SJCRH30 (cell line): ENCODE data around the gene PLA2G6. TPM values are rescaled to one million over a fixed set of nuclear protein-coding genes. Genes with fewer than 3 reads are reported as not detected.
A peak's percentile ranks its signal among the peaks of the same experiment; 100 is the strongest.
"Not testable (repeated sequence)": the region's sequence is repeated elsewhere in the genome, so short reads cannot be mapped to it uniquely, and the experiment has no call there.

Source experiments
- DNase-seq, 2 experiments: peaks; one replicate each; pipeline ENCODE4 v3.0.0-alpha.2; 2015 to 2020
- H3K27ac ChIP-seq: fragments of 250-450 bp; sonication (Bioruptor Pico); 2 replicates; pipeline ENCODE4 v1.5.1; 2020; ENCODE audit warnings: mild to moderate bottlenecking, moderate library complexity
- H3K27me3 ChIP-seq: fragments of 250-450 bp; sonication (Bioruptor Pico); 2 replicates; pipeline ENCODE4 v1.5.1; 2020; ENCODE audit warnings: mild to moderate bottlenecking, moderate library complexity
- H3K36me3 ChIP-seq: fragments of 250-450 bp; sonication (Bioruptor Pico); 2 replicates; pipeline ENCODE4 v1.5.1; 2020; ENCODE audit warnings: mild to moderate bottlenecking, moderate library complexity
- H3K4me1 ChIP-seq: fragments of 250-450 bp; sonication (Bioruptor Pico); 2 replicates; pipeline ENCODE4 v1.5.1; 2020; ENCODE audit warnings: mild to moderate bottlenecking, moderate library complexity
- H3K4me3 ChIP-seq: fragments of 250-450 bp; sonication (Bioruptor Pico); 2 replicates; pipeline ENCODE4 v1.5.1; 2020; ENCODE audit warnings: mild to moderate bottlenecking, moderate library complexity
- H3K9me3 ChIP-seq: fragments of 250-450 bp; sonication (Bioruptor Pico); replicated peaks from 2 replicates; pipeline ENCODE4 v1.5.1; 2020; ENCODE audit warnings: mild to moderate bottlenecking, moderate library complexity
- total RNA-seq: library from RNA; depleted of rRNA; stranded (reverse); fragments of >200 nt; shearing (Covaris generic); gene quantifications from 2 replicates; pipeline ENCODE4 v1.2.3, GENCODE V29; 2014

The PLA2G6 gene
- total RNA-seq, 1 experiment from 2014 or later = 5.4 TPM

DNA sequence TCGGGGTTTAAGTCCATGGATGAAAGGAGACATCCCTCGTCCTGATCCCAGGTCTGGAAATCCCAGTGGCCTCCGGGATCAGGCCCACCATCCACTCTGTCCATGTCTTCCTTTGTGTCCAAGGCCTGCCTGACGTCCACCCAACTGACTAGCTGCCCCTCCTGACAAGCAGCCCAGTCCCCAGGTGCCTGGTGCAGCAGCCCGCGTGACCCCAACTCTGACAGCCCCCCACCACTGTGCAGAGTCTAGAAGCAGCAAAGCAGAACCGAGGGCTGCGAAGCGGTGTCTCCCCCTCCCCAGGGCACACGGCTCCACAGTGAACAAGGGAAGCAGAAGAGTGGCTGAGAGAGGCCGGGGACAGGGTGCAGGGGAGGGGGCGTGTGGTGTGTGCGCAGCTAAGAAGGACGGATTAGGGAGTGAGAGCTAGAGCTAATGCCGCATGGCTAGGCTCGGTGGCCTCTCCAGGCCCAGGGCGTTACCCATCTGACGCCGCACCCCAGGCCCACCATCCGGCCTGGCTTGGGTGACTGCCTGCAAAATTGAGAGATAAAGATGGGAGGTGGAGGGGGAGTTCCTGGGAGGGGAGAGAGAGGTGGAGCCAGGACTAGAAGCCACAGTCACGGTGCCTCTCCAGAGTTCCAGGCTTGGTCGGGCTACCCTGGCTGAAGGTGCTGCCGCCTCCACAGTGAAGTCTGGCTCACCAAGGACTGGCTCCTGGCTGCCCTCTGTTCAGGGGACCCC is 54.5 kb downstream of the PLA2G6 start:
- DNase-seq = no peak
- no peaks in the 10 kb centered on the region for H3K9me3 ChIP-seq
- H3K36me3 ChIP-seq = no peaks in the 10 kb centered on the region
- no peaks in the 10 kb centered on the region for H3K4me1 ChIP-seq
- H3K4me3 ChIP-seq = no peak overlapping the region
- H3K27ac ChIP-seq = no peak overlapping the region
- H3K27me3 ChIP-seq = no peaks in the 10 kb centered on the region

DNA sequence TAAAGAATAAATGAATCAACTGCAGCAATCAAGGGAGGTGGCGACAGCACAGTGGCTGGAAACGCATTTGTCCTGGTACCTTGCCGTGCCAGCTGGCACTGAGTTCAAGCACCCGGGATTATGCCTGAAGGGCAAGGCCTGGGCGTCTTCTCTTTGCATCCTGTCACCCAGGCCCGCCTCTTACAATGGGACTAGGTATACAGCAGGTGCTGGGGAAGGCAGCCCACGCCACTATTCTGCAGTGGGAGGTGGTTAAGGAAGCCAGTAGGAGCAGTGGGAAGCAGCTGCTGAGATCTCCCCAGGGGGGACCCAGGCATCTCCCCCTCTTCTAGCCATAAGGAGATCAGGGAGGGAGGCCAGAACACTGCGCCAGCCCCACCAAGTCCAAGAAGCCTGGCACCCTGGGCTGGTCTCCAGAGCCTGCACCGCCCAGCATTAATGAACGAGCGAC is 55.9 kb downstream of the PLA2G6 start:
- Histone ChIP-seq H3K4me3 (no peak overlapping the region), H3K27ac (no peak overlapping the region), H3K27me3 (no peaks in the 10 kb centered on the region), H3K4me1 (no peaks in the 10 kb centered on the region), H3K9me3 (no peaks in the 10 kb centered on the region), H3K36me3 (no peaks in the 10 kb centered on the region)
- no peak for DNase-seq

DNA sequence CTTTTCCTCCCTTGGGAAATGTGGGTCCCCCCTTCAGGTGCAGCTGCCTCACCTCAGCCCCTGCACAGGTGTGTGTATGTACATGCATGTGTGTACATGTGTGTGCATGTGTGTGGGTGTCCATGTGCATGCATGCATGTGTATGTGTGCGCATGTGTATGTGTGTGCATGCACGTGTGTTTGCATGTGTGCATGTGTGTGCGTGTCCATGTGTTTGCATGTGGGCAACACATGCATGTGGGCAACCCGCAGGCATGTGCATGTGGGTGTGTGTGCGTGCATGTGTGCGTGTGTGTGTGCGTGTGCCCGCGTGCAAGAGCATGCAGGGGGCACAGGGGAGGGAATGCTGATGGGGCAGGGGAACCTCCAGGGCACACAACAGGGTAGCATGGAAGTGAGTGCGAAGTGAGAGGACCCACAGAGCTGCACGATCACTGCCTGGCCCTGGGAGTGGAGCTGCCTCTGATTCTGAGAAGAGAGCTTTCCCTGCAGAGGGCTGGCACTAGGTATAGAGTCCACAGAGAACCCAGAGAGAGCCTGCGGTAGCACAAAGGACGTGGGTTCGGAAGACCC is 56.5 kb downstream of the PLA2G6 start:
- no peak for DNase-seq
- H3K4me3 ChIP-seq = no peak overlapping the region
- no peaks in the 10 kb centered on the region for H3K4me1 ChIP-seq
- no peaks in the 10 kb centered on the region; the same call in 1 of the 2 replicates for H3K27me3 ChIP-seq
- H3K27ac ChIP-seq = no peak overlapping the region
- no peaks in the 10 kb centered on the region for H3K9me3 ChIP-seq
- H3K36me3 ChIP-seq = no peaks in the 10 kb centered on the region

DNA sequence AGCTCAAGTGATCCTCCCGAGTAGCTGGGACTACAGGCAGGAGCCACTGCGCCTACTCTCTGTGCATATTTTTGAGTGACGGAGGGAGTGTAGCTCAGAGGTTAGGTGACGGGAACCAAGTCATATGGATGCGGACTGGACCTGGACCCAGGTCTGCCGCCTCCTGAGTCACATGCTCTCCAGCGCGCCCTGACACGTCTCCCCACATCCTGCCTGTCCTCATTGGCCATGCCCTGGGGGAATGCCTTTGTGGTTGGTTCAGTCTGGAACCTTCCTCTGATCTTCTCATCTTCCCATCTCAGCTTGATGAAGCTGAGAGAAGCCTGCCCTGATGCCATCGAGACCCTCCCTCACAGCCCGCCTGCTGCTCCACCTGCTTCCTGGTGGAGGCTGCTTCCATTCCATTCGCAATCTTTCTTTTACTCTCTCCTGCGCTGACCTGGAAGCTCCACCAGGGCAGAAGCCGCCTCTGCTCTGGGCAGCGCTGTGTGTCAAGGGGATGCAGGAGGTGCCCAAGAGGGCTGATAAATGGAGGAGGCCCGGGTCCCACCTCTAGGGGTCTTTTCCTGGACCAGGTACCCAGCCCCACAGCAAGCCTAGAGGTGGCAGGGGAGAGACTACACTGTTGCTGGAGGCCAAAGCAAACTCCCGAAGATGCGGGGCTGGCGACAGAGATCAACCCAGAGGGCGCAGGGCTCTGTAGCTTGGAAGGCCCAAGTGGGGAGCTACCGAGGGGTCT is 57.2 kb downstream of the PLA2G6 start:
- H3K9me3 ChIP-seq = no peaks in the 10 kb centered on the region

DNA sequence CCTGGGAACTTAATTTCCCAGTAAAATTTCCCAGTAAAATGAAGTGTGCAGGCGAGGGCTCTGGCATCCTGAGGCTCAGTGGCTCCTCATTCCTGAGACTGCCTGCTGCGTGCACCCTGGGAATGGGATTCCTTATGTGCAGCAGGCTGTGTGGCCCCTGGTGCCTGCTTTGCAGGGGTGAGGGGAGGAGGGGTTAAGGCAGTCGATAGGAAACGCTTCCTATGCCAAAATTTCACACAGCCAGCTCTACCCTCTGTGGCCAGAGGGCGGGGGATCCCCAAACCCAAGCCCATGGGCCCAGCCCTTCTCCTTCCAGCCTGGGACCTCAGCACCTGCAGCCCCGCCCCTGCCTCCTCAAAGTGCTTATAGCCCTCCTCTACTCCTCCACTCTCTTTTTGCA is 59.0 kb downstream of the PLA2G6 start:
- Histone ChIP-seq H3K27ac (no peak overlapping the region), H3K36me3 (no peaks in the 10 kb centered on the region), H3K9me3 (no peaks in the 10 kb centered on the region), H3K27me3 (no peaks in the 10 kb centered on the region; the same call in 1 of the 2 replicates), H3K4me1 (no peaks in the 10 kb centered on the region), H3K4me3 (no peak overlapping the region)
- no peak for DNase-seq

More for the DNA sequence above, 57.2 kb downstream of the PLA2G6 start:
- H3K27ac ChIP-seq = no peak overlapping the region
- H3K36me3 ChIP-seq = no peaks in the 10 kb centered on the region
- no peak overlapping the region for H3K4me3 ChIP-seq
- DNase-seq = no peak
- H3K27me3 ChIP-seq = no peaks in the 10 kb centered on the region; the same call in 1 of the 2 replicates
- no peaks in the 10 kb centered on the region for H3K4me1 ChIP-seq

DNA sequence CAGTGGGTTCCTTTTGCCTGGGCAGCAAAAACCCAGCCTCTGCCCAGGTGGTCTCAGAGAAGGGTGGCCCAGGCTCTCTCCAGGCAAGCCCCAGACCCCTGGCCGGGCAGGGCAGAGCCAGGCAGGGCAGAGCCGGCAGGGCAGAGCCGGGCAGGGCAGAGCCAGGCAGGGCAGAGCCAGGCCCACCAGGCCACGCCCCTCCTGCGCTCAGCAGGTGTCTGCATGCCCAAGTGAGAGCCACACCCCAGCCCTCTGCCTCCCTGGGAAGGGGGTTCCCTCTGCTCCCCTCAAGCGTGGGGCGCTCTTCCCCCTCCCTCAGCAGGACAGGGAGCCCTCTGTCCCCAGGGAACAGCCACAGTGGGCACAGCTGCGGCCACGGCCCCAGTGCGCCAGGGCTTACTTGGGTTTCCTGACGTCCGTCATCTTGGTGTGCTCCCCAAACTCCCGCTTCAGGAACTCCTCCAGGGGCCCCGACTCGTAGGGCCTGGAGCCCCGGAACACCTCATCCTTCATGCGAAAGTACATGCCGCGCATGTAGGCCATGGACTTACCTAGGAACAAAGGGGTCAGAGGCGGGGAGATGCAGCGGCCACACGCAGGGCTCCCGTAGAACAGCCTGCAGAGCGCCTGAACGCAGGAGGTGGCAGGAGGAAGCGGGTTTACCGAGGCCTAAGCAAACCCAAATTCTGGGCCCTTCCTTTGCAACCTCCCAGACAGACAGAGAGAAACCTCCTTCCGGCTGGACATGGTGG is 61.1 kb downstream of the PLA2G6 start:
- H3K27me3 ChIP-seq = no peaks in the 10 kb centered on the region; the same call in 1 of the 2 replicates
- no peak overlapping the region for H3K27ac ChIP-seq
- no peak overlapping the region for H3K4me3 ChIP-seq
- no peaks in the 10 kb centered on the region for H3K4me1 ChIP-seq
- no peak for DNase-seq
- no peaks in the 10 kb centered on the region for H3K9me3 ChIP-seq
- no peaks in the 10 kb centered on the region for H3K36me3 ChIP-seq

DNA sequence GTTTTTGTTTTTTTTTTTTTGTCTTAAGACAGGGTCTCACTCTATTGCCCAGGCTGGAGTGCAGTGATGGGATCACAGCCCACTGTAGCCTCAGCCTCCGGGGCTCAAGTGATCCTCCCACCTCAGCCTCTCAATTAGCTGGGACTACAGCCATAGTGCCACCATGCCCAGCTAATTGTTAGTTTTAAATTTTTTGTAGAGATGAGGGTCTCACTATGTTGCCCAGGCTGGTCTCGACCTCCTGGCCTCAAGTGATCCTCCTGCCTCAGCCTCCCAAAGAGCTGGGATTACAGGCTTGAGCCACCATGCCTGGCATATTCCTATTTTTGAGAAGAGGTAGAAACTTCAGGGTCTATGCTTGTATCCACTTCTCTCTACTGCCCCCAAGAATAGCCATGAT is 62.9 kb downstream of the PLA2G6 start:
- H3K27ac ChIP-seq, H3K9me3 ChIP-seq, H3K4me1 ChIP-seq, DNase-seq, H3K27me3 ChIP-seq, H3K36me3 ChIP-seq, H3K4me3 ChIP-seq: not testable (repeated sequence)

DNA sequence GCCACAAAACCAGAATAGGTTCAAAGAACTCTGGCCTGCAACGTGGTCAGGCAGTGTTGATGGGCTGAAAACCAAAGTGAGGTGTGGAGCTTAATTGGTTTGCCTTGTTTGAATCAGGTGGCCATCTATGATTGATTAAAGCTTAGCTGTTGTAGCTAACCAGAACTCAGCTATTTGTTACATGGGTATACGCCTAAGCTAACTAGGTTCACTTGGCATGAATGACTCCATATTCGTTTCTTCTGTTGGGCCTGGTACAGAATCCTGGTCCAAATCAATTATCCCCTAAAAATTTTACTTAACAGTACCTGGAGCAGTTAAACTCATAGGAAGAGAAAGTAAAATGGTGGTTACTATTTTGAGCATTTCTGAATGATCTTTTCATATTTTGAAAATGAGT is 63.4 kb downstream of the PLA2G6 start:
- H3K36me3 ChIP-seq = no peaks in the 10 kb centered on the region
- no peak overlapping the region for H3K4me3 ChIP-seq
- H3K9me3 ChIP-seq = no peaks in the 10 kb centered on the region
- no peaks in the 10 kb centered on the region for H3K4me1 ChIP-seq
- no peaks in the 10 kb centered on the region; the same call in 1 of the 2 replicates for H3K27me3 ChIP-seq
- no peak overlapping the region for H3K27ac ChIP-seq
- DNase-seq = no peak

DNA sequence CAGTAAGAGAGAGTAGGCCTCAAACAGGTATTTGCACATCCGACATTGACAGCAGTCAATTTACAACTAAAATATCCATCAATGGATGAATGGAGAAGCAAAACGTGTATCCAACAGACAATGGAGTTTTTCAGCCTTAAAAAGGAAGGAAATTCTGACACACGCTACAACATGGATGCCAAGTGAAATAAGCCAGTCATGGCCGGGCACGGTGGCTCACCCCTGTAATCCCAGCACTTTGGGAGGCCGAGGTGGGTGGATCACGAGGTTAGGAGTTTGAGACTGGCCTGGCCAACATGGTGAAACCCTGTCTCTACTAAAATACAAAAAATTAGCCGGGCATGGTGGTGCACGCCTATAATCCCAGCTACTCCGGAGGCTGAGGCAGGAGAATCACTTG is 64.1 kb downstream of the PLA2G6 start:
- H3K4me1 ChIP-seq, H3K27ac ChIP-seq, DNase-seq, H3K9me3 ChIP-seq, H3K27me3 ChIP-seq, H3K36me3 ChIP-seq, H3K4me3 ChIP-seq: not testable (repeated sequence)

DNA sequence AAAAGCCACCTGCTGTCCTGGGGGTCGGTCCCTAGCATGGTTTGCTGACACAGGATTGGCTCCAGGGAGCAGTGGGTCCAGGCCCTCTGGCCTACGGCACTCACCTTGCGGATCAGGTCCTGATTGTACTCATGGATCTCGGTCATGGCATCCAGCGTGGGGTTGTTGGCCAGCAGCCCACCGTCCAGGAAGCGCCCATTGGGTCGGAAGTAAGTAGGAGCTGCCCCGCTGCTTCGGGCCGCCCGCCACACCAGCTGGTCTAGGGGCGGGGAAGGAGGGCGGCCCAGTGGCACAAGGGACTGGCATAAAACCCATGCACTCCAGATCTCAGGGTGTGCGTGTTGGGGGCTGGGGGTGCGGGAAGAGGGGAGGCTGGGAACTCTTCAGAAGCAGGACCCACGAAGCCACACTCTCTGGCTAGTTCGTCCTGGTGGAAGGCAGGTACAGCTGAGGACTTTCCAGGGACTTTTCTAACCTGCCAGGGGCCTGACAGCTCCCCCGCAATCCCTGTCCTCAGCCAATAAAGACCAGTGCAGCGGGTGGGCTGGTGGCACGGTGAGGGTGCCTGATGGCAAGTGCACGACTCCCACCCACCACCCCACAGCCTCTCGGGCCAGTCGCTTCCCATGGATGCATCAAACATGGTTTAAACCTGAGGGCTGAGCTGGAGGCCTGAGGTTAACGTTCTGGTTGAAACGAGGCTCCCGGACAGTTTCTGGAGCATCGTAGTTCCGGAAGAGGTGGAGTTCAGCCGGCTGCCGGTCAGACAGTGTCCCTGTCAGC is 66.0 kb downstream of the PLA2G6 start:
- H3K4me1 ChIP-seq = no peaks in the 10 kb centered on the region; the same call in 1 of the 2 replicates
- H3K27ac ChIP-seq = no peak overlapping the region
- no peak for DNase-seq
- H3K36me3 ChIP-seq = no peaks in the 10 kb centered on the region
- H3K4me3 ChIP-seq = no peak overlapping the region
- H3K27me3 ChIP-seq = no peaks in the 10 kb centered on the region; the same call in 1 of the 2 replicates
- no peaks in the 10 kb centered on the region for H3K9me3 ChIP-seq

DNA sequence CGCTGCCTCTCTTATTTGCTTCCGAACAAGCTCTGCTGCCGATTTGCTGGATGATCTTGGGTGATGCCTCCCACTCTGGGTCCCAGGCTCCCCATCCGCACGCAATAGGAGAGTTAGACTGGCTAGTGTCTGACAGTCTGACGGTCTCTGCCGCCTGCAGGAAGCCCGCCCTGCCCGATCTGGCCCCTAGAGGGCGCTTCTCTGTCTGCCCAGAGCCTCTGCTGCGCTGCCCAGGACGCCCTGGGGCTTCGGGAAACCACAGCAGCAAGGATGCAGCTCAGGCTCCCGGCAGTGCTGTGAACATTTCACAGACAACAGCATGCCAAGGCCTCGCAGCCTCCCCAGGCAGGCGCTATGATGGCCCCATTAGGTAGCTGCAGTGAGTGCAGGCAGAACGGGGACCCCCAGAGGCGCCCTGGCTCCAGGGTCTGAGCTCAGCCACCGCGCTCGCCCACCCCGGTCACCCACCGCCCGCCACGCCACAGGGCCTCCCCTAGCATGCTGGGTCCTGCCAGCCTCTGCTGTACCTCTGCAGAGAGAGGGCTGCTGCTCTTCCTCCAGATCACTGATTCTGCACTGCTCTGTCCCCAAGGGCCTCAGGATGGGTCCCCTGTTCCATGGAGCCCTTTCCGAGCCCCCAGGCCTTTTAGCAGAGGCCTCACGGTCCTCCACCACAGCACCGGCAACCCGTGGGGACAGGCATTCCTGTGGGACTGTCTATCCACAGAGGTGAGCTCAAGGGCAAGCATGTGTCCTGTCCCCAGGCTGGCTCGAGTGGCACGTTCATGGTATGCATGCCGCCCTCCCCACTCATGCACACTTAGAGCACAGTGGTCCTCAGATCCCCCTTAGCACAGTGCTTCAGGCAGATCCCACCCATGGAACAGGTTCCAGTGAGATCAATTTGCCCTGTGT is 66.9 kb downstream of the PLA2G6 start:
- H3K36me3 ChIP-seq = no peaks in the 10 kb centered on the region
- H3K4me1 ChIP-seq = no peaks in the 10 kb centered on the region; the same call in 1 of the 2 replicates
- H3K27me3 ChIP-seq = no peaks in the 10 kb centered on the region
- no peak overlapping the region for H3K27ac ChIP-seq
- no peaks in the 10 kb centered on the region for H3K9me3 ChIP-seq
- DNase-seq = peak; percentile 79 to 85
- H3K4me3 ChIP-seq = no peak overlapping the region

DNA sequence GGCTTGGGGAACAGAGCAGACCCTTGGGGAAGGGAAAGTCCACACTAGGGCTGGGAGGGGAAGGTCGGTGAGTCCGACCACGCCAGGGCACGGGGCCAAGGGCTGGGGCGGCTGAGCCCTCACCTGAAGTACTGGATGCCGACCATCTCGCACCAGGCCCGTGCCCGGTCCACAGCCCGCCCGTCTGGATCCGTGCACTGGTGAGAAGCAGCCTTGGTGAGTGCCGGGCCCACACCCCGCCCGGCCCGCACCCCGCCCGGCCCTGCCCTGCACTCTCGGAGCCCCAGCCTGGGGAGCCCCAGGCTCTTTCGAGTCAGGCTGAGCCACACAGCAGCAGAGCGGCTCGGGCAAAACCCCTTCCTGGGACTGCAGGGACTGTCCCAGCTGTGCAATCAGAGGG is 69.2 kb downstream of the PLA2G6 start:
- no peak for DNase-seq
- Histone ChIP-seq H3K36me3 (no peaks in the 10 kb centered on the region), H3K4me1 (peaks cover 11% of the 10 kb centered on the region), H3K27ac (no peak overlapping the region), H3K9me3 (no peaks in the 10 kb centered on the region), H3K4me3 (no peak overlapping the region), H3K27me3 (no peaks in the 10 kb centered on the region)

DNA sequence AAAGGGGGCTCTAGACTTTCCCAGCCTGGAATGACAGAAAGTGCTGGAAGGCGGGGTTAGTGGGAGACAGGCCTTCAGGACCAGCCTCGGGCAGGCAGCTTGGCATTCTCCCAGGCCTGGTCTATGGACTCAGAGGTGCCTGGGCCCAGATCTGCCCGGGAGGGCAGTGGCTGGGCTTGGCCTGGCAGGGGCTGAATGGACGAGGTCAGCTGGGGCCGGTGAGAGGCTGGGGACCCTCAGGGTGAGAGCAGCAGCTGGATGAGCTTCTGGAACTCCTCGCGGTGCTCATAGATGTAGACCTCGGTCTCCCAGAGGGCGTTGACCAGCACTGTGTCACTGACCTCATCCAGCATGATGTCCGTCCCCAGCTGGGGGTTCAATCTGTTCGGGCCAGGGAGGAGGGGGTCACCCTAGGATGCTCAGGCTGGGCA is 69.7 kb downstream of the PLA2G6 start:
- Histone ChIP-seq H3K4me1 (peaks cover 11% of the 10 kb centered on the region), H3K27me3 (no peaks in the 10 kb centered on the region), H3K27ac (no peak overlapping the region), H3K4me3 (no peak overlapping the region), H3K9me3 (no peaks in the 10 kb centered on the region), H3K36me3 (no peaks in the 10 kb centered on the region)
- DNase-seq = no peak
